ENCODE results near the gene ACYP1.

GRCh38 chr14:75047506-75047905, 16.3 kb downstream of the ACYP1 start:
- TF ChIP-seq, protein P1, sequence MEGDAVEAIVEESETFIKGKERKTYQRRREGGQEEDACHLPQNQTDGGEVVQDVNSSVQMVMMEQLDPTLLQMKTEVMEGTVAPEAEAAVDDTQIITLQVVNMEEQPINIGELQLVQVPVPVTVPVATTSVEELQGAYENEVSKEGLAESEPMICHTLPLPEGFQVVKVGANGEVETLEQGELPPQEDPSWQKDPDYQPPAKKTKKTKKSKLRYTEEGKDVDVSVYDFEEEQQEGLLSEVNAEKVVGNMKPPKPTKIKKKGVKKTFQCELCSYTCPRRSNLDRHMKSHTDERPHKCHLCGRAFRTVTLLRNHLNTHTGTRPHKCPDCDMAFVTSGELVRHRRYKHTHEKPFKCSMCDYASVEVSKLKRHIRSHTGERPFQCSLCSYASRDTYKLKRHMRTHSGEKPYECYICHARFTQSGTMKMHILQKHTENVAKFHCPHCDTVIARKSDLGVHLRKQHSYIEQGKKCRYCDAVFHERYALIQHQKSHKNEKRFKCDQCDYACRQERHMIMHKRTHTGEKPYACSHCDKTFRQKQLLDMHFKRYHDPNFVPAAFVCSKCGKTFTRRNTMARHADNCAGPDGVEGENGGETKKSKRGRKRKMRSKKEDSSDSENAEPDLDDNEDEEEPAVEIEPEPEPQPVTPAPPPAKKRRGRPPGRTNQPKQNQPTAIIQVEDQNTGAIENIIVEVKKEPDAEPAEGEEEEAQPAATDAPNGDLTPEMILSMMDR (IDR thresholded peaks at IDR 0.05; ENCODE audit: low read depth, low read length), result no peak
- TF ChIP-seq MAX (IDR thresholded peaks at IDR 0.05; ENCODE audit: low read depth, low read length), result no peak
